Activated CD4-positive, CD25-positive, alpha-beta regulatory T cell treated with anti-CD3 and anti-CD28 coated beads, Interleukin-2, amount 50 U/mL, for 24 hours (primary cell): ENCODE measurements around the gene CCDC66.
"Not testable (repeated sequence)": the region's sequence is repeated elsewhere in the genome, so short reads cannot be mapped to it uniquely, and the experiment has no call there.

Source experiments
- ATAC-seq, 2 donors: fragments of 150-1000 bp; cut with Tn5 transposase; one replicate each; pipeline ENCODE4 v1.10.0; 2021; ENCODE audit warnings: mild to moderate bottlenecking in 1 of 2, moderate library complexity in 1 of 2

The CCDC66 gene

GRCh38 chr3:56556908-56557830 lies at the start of gene CCDC66:
TSS of gene CCDC66 (plus strand) at chr3:56557175. CDS start at chr3:56557243, 68 bp downstream.
- peak; percentile 99 to 100 for ATAC-seq

GRCh38 chr3:56519641-56520040 lies 37.3 kb upstream of the CCDC66 start:
- no peak for ATAC-seq

- no peak for ATAC-seq
These were observed 34.6 kb upstream of the CCDC66 start for GRCh38 chr3:56522374-56522773.

- ATAC-seq: no peak
These were observed 31.7 kb upstream of the CCDC66 start for GRCh38 chr3:56525291-56525690.

- no peak for ATAC-seq
These were observed 20.2 kb upstream of the CCDC66 start for GRCh38 chr3:56536735-56537134.

- no peak for ATAC-seq
These were observed 9.5 kb upstream of the CCDC66 start for GRCh38 chr3:56547486-56547885.

- ATAC-seq: peak in 1 of 2 donors; percentile 2
These were observed 826 bp downstream of the CCDC66 start for GRCh38 chr3:56557831-56558170.

GRCh38 chr3:56573501-56573900 lies 16.5 kb downstream of the CCDC66 start:
- ATAC-seq: no peak

- ATAC-seq: not testable (repeated sequence)
These were observed 25.0 kb downstream of the CCDC66 start for GRCh38 chr3:56581941-56582340.

- not testable (repeated sequence) for ATAC-seq
These were observed 27.3 kb downstream of the CCDC66 start for GRCh38 chr3:56584275-56584674.

- ATAC-seq: no peak
These were observed 33.8 kb downstream of the CCDC66 start for GRCh38 chr3:56590814-56591213.

GRCh38 chr3:56591262-56591661 lies 34.3 kb downstream of the CCDC66 start:
- no peak for ATAC-seq

GRCh38 chr3:56593455-56594158 lies 36.6 kb downstream of the CCDC66 start:
- peak; percentile 94 to 98 for ATAC-seq

GRCh38 chr3:56595975-56596840 lies 39.2 kb downstream of the CCDC66 start:
- ATAC-seq: no peak

GRCh38 chr3:56608479-56608878 lies 51.5 kb downstream of the CCDC66 start:
- not testable (repeated sequence) for ATAC-seq

GRCh38 chr3:56610669-56611335 lies 53.8 kb downstream of the CCDC66 start:
- no peak for ATAC-seq

GRCh38 chr3:56611364-56611763 lies 54.4 kb downstream of the CCDC66 start:
- no peak for ATAC-seq

- ATAC-seq: no peak
These were observed 55.2 kb downstream of the CCDC66 start for GRCh38 chr3:56612146-56612545.

GRCh38 chr3:56613016-56613415 lies 56.0 kb downstream of the CCDC66 start:
- ATAC-seq: no peak

- peak in 1 of 2 donors; percentile 33 for ATAC-seq
These were observed 59.6 kb downstream of the CCDC66 start for GRCh38 chr3:56616478-56617006.

GRCh38 chr3:56620371-56620770 lies 63.4 kb downstream of the CCDC66 start:
- ATAC-seq: no peak

GRCh38 chr3:56621681-56622080 lies 64.7 kb downstream of the CCDC66 start:
- no peak for ATAC-seq
